ENCODE measurements around the gene STPG4.
A peak's percentile ranks its signal among the peaks of the same experiment; 100 is the strongest.

STPG4 gene

GRCh38 chr2:47155091-47155876, at the start of gene STPG4:
Gene STPG4, minus strand, starts transcription at chr2:47155308. Its CDS starts 57 bp downstream, at chr2:47155251.
- Histone ChIP-seq H3K9me3 (ENCODE audit: severe bottlenecking) (no peaks in the 10 kb centered on the region), H3K27me3 (ENCODE audit: insufficient read depth, poor library complexity, severe bottlenecking) (no peaks in the 10 kb centered on the region), H3K4me3 (ENCODE audit: severe bottlenecking) (no peak within 1 kb of the TSS), H3K36me3 (ENCODE audit: low read depth) (peaks cover 43% of the 10 kb centered on the region), H3K4me1 (ENCODE audit: insufficient read depth, poor library complexity, severe bottlenecking) (no peaks in the 10 kb centered on the region), H3K27ac (ENCODE audit: poor library complexity, severe bottlenecking) (peak within 1 kb of the TSS; percentile 3)
- DNase-seq (ENCODE audit: low spot score) (no peak), ATAC-seq (ENCODE audit: low read depth) (peak; percentile 30; the same call in 2 of the 3 replicates)
- TF ChIP-seq CTCF (IDR thresholded peaks at IDR 0.05; ENCODE audit: poor library complexity, severe bottlenecking) = no peak

DNA sequence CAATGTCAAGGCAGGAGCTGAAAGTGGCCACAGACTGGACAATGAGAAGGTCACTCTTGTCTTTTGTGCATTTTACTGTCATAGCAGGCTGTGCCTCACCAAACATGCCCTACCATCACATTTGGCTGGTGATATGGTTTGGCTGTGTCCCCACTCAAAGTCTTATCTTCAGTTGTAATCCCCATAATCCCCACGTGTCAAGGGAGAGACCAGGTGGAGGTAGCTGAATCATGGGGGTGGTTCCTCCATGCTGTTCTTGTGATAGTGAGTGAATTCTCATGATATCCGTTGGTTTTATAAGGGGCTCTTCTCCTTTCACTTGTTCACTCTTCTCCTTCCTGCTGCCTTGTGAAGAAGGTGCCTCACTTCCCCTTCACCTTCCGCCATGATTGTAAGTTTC, 49.6 kb upstream of the STPG4 start:
- no peak overlapping the region for H3K27ac ChIP-seq (ENCODE audit: poor library complexity, severe bottlenecking)
- H3K27me3 ChIP-seq (ENCODE audit: insufficient read depth, poor library complexity, severe bottlenecking) = no peaks in the 10 kb centered on the region
- no peak for DNase-seq (ENCODE audit: low spot score)
- H3K4me3 ChIP-seq (ENCODE audit: severe bottlenecking) = no peak overlapping the region
- TF ChIP-seq CTCF (IDR thresholded peaks at IDR 0.05; ENCODE audit: poor library complexity, severe bottlenecking) = no peak
- H3K4me1 ChIP-seq (ENCODE audit: insufficient read depth, poor library complexity, severe bottlenecking) = peaks cover 14% of the 10 kb centered on the region
- no peaks in the 10 kb centered on the region for H3K36me3 ChIP-seq (ENCODE audit: low read depth)
- ATAC-seq (ENCODE audit: low read depth) = no peak
- no peaks in the 10 kb centered on the region for H3K9me3 ChIP-seq (ENCODE audit: severe bottlenecking)

GRCh38 chr2:47203995-47204394, 48.9 kb upstream of the STPG4 start:
- DNase-seq (ENCODE audit: low spot score) = no peak
- TF ChIP-seq CTCF (IDR thresholded peaks at IDR 0.05; ENCODE audit: poor library complexity, severe bottlenecking) = no peak
- ATAC-seq (ENCODE audit: low read depth) = no peak
- no peak overlapping the region for H3K27ac ChIP-seq (ENCODE audit: poor library complexity, severe bottlenecking)
- H3K27me3 ChIP-seq (ENCODE audit: insufficient read depth, poor library complexity, severe bottlenecking) = no peaks in the 10 kb centered on the region
- no peaks in the 10 kb centered on the region for H3K36me3 ChIP-seq (ENCODE audit: low read depth)
- H3K9me3 ChIP-seq (ENCODE audit: severe bottlenecking) = no peaks in the 10 kb centered on the region
- H3K4me1 ChIP-seq (ENCODE audit: insufficient read depth, poor library complexity, severe bottlenecking) = peaks cover 12% of the 10 kb centered on the region
- H3K4me3 ChIP-seq (ENCODE audit: severe bottlenecking) = no peak overlapping the region

DNA sequence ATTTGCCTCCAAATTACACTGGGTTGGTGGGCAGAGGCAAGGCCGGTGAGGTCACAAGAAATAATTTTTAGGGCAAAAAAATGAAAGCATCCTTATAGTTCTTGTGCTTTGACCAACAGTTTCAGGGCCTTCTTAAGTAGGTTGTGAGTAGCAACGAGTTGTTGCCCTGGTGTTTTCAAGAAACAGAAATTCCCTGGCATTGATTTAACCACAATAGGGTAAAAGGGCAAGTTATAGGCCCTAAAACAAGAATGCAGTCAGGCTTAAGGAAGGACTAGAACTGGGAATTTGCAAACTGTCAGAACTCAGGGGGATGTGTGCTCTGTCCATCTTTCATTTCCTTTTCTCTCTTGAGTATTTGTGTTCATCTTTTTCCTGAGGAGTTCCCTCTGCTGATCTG, 46.1 kb upstream of the STPG4 start:
- no peak for DNase-seq (ENCODE audit: low spot score)

More for the DNA sequence above, 46.1 kb upstream of the STPG4 start:
- H3K9me3 ChIP-seq (ENCODE audit: severe bottlenecking) = no peaks in the 10 kb centered on the region
- ATAC-seq (ENCODE audit: low read depth) = no peak
- H3K27me3 ChIP-seq (ENCODE audit: insufficient read depth, poor library complexity, severe bottlenecking) = no peaks in the 10 kb centered on the region
- H3K36me3 ChIP-seq (ENCODE audit: low read depth) = no peaks in the 10 kb centered on the region
- H3K4me1 ChIP-seq (ENCODE audit: insufficient read depth, poor library complexity, severe bottlenecking) = peaks cover 11% of the 10 kb centered on the region
- TF ChIP-seq CTCF (IDR thresholded peaks at IDR 0.05; ENCODE audit: poor library complexity, severe bottlenecking) = no peak
- H3K4me3 ChIP-seq (ENCODE audit: severe bottlenecking) = no peak overlapping the region
- peak overlapping the region; percentile 79 for H3K27ac ChIP-seq (ENCODE audit: poor library complexity, severe bottlenecking)

Data from RWPE2 (cell line).